ENCODE data around the gene OR2T10.

- TF ChIP-seq POLR2AphosphoS5 (IDR thresholded peaks at IDR 0.05) (no peak), CTCF (IDR thresholded peaks at IDR 0.05) (no peak), POLR2A (IDR thresholded peaks at IDR 0.05) (no peak)
Measured at GRCh38 chr1:248621770-248622169, 24.3 kb upstream of the OR2T10 start.

All from prostate gland (tissue), 2 donors.